CD4-positive, alpha-beta T cell treated with Interleukin-4 for 1 hour (primary cell): Measurements from ENCODE around the gene GPR82.
"Not testable (repeated sequence)": the region's sequence is repeated elsewhere in the genome, so short reads cannot be mapped to it uniquely, and the experiment has no call there.

Experiments
- DNase-seq, 2 donors: peaks; one replicate each; pipeline ENCODE4 v3.0.0-alpha.2; 2020 to 2022

Gene GPR82

GRCh38 chrX:41719610-41720009 lies 4.4 kb upstream of the GPR82 start:
- not testable (repeated sequence) for DNase-seq

GRCh38 chrX:41720125-41720779 lies 3.7 kb upstream of the GPR82 start:
- peak; percentile 45 to 56 for DNase-seq

- DNase-seq: no peak
Observed at GRCh38 chrX:41721590-41721989, 2.4 kb upstream of the GPR82 start.

- DNase-seq: no peak
Observed at GRCh38 chrX:41722214-41722613, 1.8 kb upstream of the GPR82 start.

GRCh38 chrX:41722816-41723618 lies 964 bp upstream of the GPR82 start:
- DNase-seq: no peak

GRCh38 chrX:41728125-41728524 lies 4.1 kb downstream of the GPR82 start:
- no peak for DNase-seq

GRCh38 chrX:41730081-41730480 lies 6.1 kb downstream of the GPR82 start:
- no peak for DNase-seq

GRCh38 chrX:41732260-41732659 lies 8.3 kb downstream of the GPR82 start:
- no peak for DNase-seq

- peak; percentile 14 to 60 for DNase-seq
Observed at GRCh38 chrX:41733939-41734338, 10.0 kb downstream of the GPR82 start.

- peak in 1 of 2 donors; percentile 17 for DNase-seq
Observed at GRCh38 chrX:41734530-41734929, 10.5 kb downstream of the GPR82 start.

GRCh38 chrX:41737065-41737464 lies 13.1 kb downstream of the GPR82 start:
- DNase-seq: peak; percentile 18

- DNase-seq: no peak
Observed at GRCh38 chrX:41739871-41740270, 15.9 kb downstream of the GPR82 start.

GRCh38 chrX:41750716-41751115 lies 26.7 kb downstream of the GPR82 start:
- DNase-seq: no peak

GRCh38 chrX:41758401-41758800 lies 34.4 kb downstream of the GPR82 start:
- DNase-seq: no peak

- DNase-seq: peak in 1 of 2 donors; percentile 43
Observed at GRCh38 chrX:41759817-41760216, 35.8 kb downstream of the GPR82 start.

- DNase-seq: no peak
Observed at GRCh38 chrX:41761169-41761568, 37.2 kb downstream of the GPR82 start.

- no peak for DNase-seq
Observed at GRCh38 chrX:41761702-41762101, 37.7 kb downstream of the GPR82 start.

GRCh38 chrX:41779030-41779564 lies 55.1 kb downstream of the GPR82 start:
- no peak for DNase-seq
